Dermis microvascular lymphatic vessel endothelial cell (primary cell): ENCODE measurements around the gene MRAS. TPM values are rescaled to one million over a fixed set of nuclear protein-coding genes. Genes with fewer than 3 reads are reported as not detected.

ENCODE experiments used
- DNase-seq, 2 donors: peaks; one replicate each; pipeline versions ENCODE4 v3.0.0 to v3.0.0-alpha.2; 2010; ENCODE audit warnings: low read depth in 2 of 2
- total RNA-seq: library from RNA; depleted of rRNA; stranded (reverse); fragments of >200 nt; gene quantifications from 2 replicates; pipeline ENCODE4 v1.2.1, GENCODE V29; 2014

The MRAS gene
- total RNA-seq, 1 donor from 2014 or later, result 9.4 TPM

GRCh38 chr3:138340511-138340910 lies 7.9 kb upstream of the MRAS start:
- DNase-seq, result no peak

GRCh38 chr3:138344754-138345153 lies 3.6 kb upstream of the MRAS start:
- DNase-seq, result no peak

DNA sequence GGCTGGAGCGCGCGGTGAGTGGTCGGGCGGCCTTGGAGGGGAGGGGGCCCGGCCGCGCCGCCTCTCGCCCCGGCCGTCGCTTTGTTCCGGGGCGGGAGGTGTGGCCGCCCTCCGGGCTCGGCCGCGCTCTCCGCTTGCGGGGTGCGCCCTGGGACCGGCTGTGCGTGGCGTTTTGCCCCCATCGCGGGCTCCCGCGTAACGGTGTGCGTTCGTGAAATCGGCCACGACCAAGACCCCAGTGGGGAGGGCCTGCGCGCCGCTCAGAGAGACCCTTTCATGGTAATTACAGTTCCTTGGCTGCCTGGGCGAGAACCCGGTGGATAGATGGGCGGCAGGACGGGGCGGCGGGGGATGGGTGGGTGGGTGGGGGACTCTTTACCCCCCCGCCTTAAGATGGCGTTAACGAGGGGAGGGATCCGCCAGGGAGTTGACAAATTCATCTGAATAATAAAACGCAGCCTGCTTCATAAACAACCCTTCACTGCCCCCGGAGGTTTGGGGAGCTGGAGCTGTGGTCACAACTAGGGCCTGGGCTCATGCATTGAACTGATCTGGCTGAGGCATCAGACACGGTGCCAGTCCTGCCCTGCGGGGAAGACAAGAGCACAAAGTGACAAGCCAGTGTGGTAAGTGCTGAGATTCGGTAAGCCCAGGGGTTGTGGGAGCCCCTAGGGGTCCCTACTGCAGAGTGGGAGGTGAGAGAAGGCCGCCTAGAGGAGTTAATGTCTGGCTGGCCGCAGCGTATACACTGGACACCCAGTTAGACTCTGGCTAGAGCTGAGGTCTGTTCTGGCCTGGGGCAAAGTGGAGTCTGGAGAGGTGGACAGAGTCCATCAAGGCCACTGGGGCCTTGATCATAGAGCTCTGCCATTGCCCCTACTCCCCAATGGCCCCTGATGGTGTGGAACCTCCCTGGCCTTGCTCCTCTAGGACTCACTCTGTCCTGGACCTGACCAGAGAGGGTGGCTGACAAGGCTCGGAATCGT lies 668 bp downstream of the MRAS start:
- DNase-seq, result no peak

DNA sequence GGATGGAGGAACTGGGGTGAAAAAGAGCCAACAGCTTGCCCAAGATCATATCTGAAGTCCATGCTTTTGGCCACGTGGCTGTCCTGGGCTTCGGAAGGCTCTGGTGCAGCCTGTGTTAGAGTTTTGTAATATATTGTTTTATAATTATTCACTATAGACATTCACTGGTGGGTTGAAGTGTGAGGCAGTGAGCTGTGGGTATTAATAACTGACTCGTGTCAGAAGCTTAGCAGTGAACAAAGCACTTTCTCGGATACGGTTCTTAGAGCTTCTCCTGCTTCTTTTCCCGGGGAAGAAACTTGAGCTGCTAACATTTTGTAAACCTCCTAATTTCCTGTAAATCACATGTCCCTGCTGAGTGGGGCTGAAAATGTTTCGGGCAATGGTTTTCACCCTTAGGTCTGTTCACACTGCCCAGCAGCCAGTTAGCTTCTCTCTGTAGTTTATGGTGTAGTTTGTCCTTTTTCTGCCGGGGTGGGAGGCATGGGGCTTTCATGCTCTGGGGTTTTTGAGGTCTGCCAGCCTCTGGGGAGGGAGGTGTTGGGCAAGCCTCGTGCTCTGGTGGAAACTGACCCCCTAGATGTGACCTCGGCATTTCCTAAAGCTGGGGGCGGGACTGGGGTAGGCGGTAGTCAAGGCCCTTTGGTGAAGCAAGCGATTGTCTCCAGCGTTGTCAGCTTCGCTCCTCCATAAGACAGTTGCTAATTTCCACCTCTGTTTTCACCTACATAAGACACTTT lies 1.7 kb downstream of the MRAS start:
- no peak for DNase-seq

GRCh38 chr3:138351151-138351550 lies 2.8 kb downstream of the MRAS start:
- no peak for DNase-seq

DNA sequence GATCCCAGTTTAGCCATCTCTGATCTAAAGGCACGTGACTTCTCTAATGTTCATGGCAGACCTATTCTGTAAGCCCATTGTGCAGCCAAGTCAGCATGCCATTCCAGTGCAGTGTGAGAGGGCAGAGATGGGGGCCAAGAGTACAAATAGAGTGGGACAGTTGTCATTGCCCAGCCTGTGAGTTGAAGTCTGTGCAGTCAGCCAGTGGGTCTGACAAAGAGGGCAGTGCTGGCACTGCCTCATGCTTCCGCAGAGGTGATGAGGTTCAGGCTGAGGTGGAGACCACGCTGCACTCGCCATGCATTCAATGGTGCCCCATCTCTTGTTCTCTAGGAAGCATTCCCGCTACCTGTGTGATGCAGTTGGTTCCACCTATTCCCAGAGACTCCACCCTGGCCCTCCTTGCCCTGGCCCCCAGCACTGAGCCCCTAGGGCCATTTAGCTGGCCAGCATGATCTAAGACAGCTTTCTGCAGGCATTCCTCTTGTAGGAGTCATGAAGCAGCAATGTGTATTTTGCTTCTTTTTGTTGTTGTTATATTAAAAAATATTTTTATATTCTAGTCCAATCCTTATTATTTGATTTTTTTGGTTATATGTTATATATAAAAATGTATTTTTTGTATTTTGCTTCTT lies 3.7 kb downstream of the MRAS start:
- no peak for DNase-seq

DNA sequence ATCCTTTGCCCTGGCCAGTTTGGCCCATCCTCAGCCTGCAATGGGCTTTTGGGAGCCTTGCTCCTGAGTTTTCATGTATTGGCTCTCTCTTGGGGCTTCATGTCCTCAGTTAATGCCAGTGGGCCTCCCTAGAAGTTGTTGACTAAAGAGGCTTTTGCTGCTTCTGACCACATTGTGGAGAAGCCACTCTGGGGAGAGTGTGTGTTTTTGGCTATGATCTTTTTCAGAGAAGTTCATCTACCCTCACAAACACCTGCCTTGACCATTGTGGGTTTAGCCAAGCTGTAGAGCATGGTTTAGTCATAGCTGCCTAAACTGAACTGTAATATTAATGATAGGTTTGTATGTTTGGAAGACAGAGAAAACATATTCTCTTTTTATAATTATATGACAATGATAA lies 6.0 kb downstream of the MRAS start:
- DNase-seq, result no peak

- no peak for DNase-seq
These were observed 6.7 kb downstream of the MRAS start for GRCh38 chr3:138355071-138355470.

- DNase-seq, result no peak
These were observed 8.5 kb downstream of the MRAS start for GRCh38 chr3:138356730-138357405.

DNA sequence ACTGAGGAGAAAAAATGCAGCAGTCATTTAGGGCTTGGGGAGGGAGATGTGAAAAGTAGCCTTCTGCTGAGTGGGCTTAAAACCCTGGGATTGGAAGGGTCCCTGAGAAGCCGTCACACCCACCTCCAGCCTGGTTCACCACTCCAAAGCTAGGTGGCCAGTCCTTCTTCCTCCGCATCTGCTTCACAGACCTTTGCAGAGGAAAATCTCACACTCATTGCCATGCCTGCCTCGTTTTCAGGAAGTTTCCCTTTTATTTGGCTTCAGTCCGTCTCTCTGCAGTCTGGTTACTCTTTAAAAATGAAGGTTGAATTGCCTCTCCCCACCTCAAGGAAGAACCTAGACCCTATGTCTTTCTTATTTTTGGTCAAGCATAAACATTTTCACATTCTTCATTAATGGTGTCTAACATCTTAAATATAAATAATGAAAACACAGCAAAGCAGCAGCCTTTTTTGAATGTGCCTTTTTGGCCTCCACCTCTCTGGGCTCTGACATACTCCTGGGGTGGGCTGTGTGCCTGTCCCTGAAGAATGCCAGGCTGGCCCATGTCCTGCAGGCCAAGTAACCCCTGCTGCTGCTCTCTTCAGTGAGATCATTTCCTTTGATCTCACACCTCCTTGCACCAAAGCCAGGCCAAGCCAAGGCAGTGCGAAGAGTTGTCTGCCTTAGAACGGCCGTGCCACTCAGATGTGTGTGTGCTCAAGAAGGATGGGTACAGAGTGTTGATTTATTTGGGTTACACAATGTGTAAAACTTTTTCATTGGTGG lies 11.0 kb downstream of the MRAS start:
- no peak for DNase-seq

DNA sequence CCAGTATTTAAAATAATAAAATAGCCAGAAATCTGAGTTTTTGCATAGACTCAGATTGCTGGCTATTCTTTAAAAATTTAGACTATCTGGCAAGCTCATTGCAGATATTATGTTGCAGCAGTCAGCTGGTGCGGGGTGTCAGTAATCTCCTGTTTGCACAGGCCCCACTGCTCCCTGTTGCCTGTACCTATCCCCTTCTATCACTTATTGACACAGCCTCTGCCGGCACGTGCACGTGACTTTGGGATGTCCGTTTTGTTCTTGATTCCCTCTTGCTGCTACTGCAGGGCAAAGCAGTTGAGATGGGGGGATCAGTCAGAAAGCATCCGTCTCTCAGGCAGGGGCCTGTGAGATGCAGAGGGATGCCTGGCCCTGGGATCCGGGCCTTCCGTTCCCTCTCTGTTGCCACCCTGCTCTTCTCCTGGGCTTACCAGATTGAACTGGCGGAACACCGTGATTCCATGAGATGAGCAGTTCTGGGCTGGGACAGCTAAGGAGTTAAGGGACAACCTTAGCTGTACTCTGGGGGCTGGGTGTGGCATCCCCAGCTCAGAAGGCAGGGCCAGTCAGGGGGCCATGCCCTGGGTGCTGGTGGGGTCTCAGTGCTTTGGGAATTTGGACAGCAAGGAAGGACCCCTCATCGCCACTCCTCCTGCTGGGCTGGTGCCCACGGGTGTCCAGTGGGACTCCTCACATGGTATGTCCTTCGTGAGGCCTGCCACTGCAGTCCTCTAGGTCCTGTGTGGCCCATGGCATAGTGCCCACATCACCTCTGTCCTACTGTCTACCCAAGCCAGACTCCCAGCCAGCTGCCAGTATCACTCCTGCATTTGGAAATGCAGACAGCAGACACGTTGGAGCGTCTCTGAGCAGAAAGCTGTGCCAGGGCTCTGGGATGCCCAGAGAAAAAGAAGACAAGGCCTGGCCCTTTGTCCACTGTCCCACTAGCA lies 11.8 kb downstream of the MRAS start:
- DNase-seq, result no peak

- DNase-seq, result no peak
These were observed 12.6 kb downstream of the MRAS start for GRCh38 chr3:138360869-138361525.

GRCh38 chr3:138361561-138361971 lies 13.2 kb downstream of the MRAS start:
- no peak for DNase-seq

DNA sequence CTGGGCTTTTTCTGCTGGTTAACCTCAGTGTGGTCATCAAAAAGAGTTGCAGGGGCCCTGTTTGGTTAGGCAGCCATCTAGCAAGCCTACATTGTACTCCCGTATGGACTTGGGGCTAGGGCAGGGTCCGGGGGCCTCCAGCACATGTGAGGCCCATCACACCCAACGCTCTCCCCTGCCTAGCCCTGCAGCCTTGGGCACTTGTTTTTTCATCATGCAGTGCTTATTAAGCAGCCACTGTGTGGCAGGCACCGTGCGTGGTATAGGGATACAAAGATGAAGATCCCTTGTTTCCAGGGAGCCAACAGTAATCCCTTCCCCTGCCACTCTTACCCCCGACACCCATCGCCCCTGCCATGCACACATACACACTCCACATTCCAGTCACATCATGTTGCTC lies 14.2 kb downstream of the MRAS start:
- no peak for DNase-seq

GRCh38 chr3:138363322-138363721 lies 14.9 kb downstream of the MRAS start:
- no peak for DNase-seq

DNA sequence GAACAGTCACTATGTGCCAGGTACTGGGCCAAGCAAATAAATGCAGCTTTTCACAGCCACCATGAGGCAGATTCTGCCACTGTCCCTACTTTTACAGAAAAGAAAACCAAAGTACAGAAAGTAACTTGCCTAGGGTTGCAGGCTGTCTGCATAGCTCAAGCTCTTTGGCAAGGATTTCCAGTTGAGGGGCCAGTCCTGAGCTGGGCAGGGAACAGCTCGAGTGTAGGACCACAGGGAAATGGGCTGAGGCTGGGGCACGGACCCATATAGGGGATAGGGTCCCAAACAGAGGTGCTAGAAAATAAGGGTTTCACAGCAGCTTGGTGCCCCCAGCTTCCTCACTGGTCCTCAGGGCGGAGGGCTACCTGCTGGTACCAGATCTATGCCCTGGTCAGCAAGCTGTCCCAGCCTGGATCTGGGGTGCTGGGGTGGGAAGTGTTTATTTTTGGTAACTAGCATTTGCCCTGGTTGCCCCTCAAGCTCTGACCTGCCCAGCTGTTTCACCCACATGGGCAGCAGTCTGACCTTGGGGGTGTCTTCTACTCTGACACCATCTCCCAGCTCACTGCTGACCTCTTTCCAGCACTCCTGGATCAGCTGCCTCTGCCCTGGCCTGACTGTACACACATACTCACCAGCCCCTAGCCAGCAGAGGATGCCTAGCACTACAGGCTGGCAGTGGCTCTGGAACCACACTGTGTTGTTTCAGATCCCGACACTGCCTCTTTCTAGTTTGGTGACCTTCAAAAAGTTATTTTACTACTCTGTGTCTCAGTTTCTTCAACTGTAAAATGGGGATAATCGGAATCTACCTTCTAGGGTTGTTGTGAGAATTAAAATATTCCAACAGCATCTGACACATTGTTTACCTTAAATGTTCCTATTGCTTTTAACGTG lies 16.2 kb downstream of the MRAS start:
- no peak for DNase-seq

DNA sequence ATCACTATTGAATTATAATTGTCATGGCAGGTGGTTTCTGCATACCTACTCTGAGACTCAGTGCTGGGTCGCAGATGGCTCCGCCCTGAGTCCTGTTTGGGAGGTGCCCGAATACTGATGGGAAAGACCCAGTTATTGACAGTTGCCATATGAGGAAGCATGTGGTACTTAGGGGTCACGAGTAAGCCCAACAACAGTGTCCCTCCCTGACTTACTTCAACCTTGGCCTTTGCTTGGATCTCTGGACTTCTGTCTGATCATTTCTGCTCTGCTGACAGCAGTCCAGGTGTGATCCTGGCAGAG lies 16.8 kb downstream of the MRAS start:
- DNase-seq, result no peak

- no peak for DNase-seq
These were observed 17.8 kb downstream of the MRAS start for GRCh38 chr3:138366006-138366759.
